22Rv1 (cell line): Measurements from ENCODE around the gene RING1.

Source experiments
- CTCF ChIP-seq: fragments of 450-650 bp; IDR thresholded peaks from 2 replicates; pipeline ENCODE4 v1.5.1; 2017; ENCODE audit warnings: mild to moderate bottlenecking
- ZFX ChIP-seq: fragments of 450-650 bp; IDR thresholded peaks from 2 replicates; pipeline ENCODE4 v1.6.1; 2017; ENCODE audit warnings: antibody characterized with exemption, borderline replicate concordance

GRCh38 chr6:33185654-33186187 lies 22.6 kb upstream of the RING1 start:
- TF ChIP-seq CTCF (no peak), ZFX (no peak)
